Cardiac fibroblast (primary cell): ENCODE results near the gene PRDM11.

Experiments
- DNase-seq, 2 donors: peaks; one replicate each; pipeline versions ENCODE4 v3.0.0 to v3.0.0-alpha.2; 2010; ENCODE audit warnings: low read depth in 2 of 2
- H3K4me3 ChIP-seq, 2 donors: replicated peaks in 1 of 2; 1 replicate in 1 of 2; 2 replicates in 1 of 2; pipeline ENCODE4 v1.5.1; 2011; ENCODE audit warnings: low read depth in 2 of 2, low read length in 2 of 2, mild to moderate bottlenecking in 2 of 2, moderate library complexity in 1 of 2
- TF ChIP-seq, protein P1 (sequence below): IDR thresholded peaks from one replicate; pipeline ENCODE4 v1.5.1; 2011; ENCODE audit warnings: low read depth, mild to moderate bottlenecking, low read length, inconsistent platforms

PRDM11 gene

GRCh38 chr11:45265969-45266675, 119.7 kb downstream of the PRDM11 start:
- TF ChIP-seq, protein P1, sequence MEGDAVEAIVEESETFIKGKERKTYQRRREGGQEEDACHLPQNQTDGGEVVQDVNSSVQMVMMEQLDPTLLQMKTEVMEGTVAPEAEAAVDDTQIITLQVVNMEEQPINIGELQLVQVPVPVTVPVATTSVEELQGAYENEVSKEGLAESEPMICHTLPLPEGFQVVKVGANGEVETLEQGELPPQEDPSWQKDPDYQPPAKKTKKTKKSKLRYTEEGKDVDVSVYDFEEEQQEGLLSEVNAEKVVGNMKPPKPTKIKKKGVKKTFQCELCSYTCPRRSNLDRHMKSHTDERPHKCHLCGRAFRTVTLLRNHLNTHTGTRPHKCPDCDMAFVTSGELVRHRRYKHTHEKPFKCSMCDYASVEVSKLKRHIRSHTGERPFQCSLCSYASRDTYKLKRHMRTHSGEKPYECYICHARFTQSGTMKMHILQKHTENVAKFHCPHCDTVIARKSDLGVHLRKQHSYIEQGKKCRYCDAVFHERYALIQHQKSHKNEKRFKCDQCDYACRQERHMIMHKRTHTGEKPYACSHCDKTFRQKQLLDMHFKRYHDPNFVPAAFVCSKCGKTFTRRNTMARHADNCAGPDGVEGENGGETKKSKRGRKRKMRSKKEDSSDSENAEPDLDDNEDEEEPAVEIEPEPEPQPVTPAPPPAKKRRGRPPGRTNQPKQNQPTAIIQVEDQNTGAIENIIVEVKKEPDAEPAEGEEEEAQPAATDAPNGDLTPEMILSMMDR: no peak
- DNase-seq: no peak
- no peak overlapping the region for H3K4me3 ChIP-seq

GRCh38 chr11:45266676-45267020, 120.2 kb downstream of the PRDM11 start:
- DNase-seq: no peak
- H3K4me3 ChIP-seq: no peak overlapping the region
- TF ChIP-seq, protein P1: no peak

- H3K4me3 ChIP-seq: no peak overlapping the region
- TF ChIP-seq, protein P1: peak; percentile 37
- no peak for DNase-seq
Measured at GRCh38 chr11:45267052-45267451, 120.6 kb downstream of the PRDM11 start.

GRCh38 chr11:45267652-45268299, 121.3 kb downstream of the PRDM11 start:
- no peak overlapping the region for H3K4me3 ChIP-seq
- TF ChIP-seq, protein P1: no peak
- DNase-seq: no peak

DNA sequence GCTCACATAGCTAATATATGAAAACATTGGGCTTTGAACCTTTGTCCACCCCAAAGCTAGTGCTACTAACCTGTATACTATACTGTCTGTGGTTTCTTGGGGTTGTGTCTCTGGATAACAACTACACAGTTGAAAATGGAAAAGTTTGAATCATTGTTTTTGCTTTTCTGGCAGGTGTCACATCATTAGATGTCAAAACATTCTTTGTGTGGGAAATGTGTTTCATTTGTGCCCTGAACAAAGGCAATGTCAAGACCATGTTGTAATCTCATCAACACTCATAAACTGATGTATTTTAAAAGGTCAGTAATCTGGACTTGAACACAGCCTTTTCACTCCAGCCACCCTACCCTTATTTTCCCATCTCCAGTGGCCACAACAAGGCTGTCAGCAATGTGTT, 123.2 kb downstream of the PRDM11 start:
- no peak overlapping the region for H3K4me3 ChIP-seq
- TF ChIP-seq, protein P1: no peak
- no peak for DNase-seq

- no peak for DNase-seq
- TF ChIP-seq, protein P1: no peak
- H3K4me3 ChIP-seq: no peak overlapping the region
Measured at GRCh38 chr11:45270946-45271716, 124.7 kb downstream of the PRDM11 start.
